ENCODE data around the gene CYFIP1.
A peak's percentile ranks its signal among the peaks of the same experiment; 100 is the strongest.
"Not testable (repeated sequence)": the region's sequence is repeated elsewhere in the genome, so short reads cannot be mapped to it uniquely, and the experiment has no call there.

CYFIP1 gene

GRCh38 chr15:22980189-22981050 lies at the start of gene CYFIP1:
Gene CYFIP1, minus strand, starts transcription at chr15:22980368. Its CDS starts 33,083 bp downstream, at chr15:22947285.
- peak; percentile 9 for DNase-seq (ENCODE audit: low spot score)

- no peak for DNase-seq (ENCODE audit: low spot score)
These were observed 46.0 kb upstream of the CYFIP1 start for GRCh38 chr15:23026218-23026617.

GRCh38 chr15:23022156-23022555 lies 42.0 kb upstream of the CYFIP1 start:
- DNase-seq (ENCODE audit: low spot score), result no peak

GRCh38 chr15:23014394-23015000 lies 34.3 kb upstream of the CYFIP1 start:
- DNase-seq (ENCODE audit: low spot score), result no peak

GRCh38 chr15:23013681-23014080 lies 33.5 kb upstream of the CYFIP1 start:
- DNase-seq (ENCODE audit: low spot score), result no peak

- DNase-seq (ENCODE audit: low spot score), result not testable (repeated sequence)
These were observed 32.4 kb upstream of the CYFIP1 start for GRCh38 chr15:23012616-23013015.

- no peak for DNase-seq (ENCODE audit: low spot score)
These were observed 23.6 kb upstream of the CYFIP1 start for GRCh38 chr15:23003736-23004135.

GRCh38 chr15:23002920-23003319 lies 22.8 kb upstream of the CYFIP1 start:
- DNase-seq (ENCODE audit: low spot score), result no peak

- no peak for DNase-seq (ENCODE audit: low spot score)
These were observed 15.6 kb upstream of the CYFIP1 start for GRCh38 chr15:22995795-22996194.

GRCh38 chr15:22992024-22992326 lies 11.8 kb upstream of the CYFIP1 start:
- no peak for DNase-seq (ENCODE audit: low spot score)

GRCh38 chr15:22989576-22990477 lies 9.7 kb upstream of the CYFIP1 start:
- DNase-seq (ENCODE audit: low spot score), result no peak

- DNase-seq (ENCODE audit: low spot score), result no peak
These were observed 8.6 kb upstream of the CYFIP1 start for GRCh38 chr15:22988811-22989210.

GRCh38 chr15:22981931-22982330 lies 1.8 kb upstream of the CYFIP1 start:
- DNase-seq (ENCODE audit: low spot score), result not testable (repeated sequence)

- DNase-seq (ENCODE audit: low spot score), result no peak
These were observed 1.1 kb upstream of the CYFIP1 start for GRCh38 chr15:22981051-22981840.

- peak; percentile 13 for DNase-seq (ENCODE audit: low spot score)
These were observed 655 bp downstream of the CYFIP1 start for GRCh38 chr15:22979238-22980188.

- no peak for DNase-seq (ENCODE audit: low spot score)
These were observed 1.4 kb downstream of the CYFIP1 start for GRCh38 chr15:22978691-22979237.

GRCh38 chr15:22974745-22975144 lies 5.4 kb downstream of the CYFIP1 start:
- no peak for DNase-seq (ENCODE audit: low spot score)

GRCh38 chr15:22973987-22974386 lies 6.2 kb downstream of the CYFIP1 start:
- DNase-seq (ENCODE audit: low spot score), result no peak

GRCh38 chr15:22973286-22973685 lies 6.9 kb downstream of the CYFIP1 start:
- no peak for DNase-seq (ENCODE audit: low spot score)

- DNase-seq (ENCODE audit: low spot score), result no peak
These were observed 10.7 kb downstream of the CYFIP1 start for GRCh38 chr15:22969489-22969888.
